ENCODE measurements around the gene PSME2. TPM values are rescaled to one million over a fixed set of nuclear protein-coding genes. Genes with fewer than 3 reads are reported as not detected.

Gene PSME2
- polyA plus RNA-seq, 4 donors = 175 to 997 (median 644) TPM

- peak; percentile 98 for DNase-seq
- Histone ChIP-seq H3K9me3 (ENCODE audit: control insufficient read depth in 2 of 2, insufficient read depth in 1 of 2, low read depth in 1 of 2, low read length in 1 of 2) (no peaks in the 10 kb centered on the region), H3K4me1 (ENCODE audit: control insufficient read depth in 3 of 3, insufficient read depth in 2 of 3, low read depth in 1 of 3, low read length in 2 of 3) (peaks cover 6 to 65% (median 8%) of the 10 kb centered on the region in 3 donors), H3K27ac (ENCODE audit: low read depth in 1 of 3, low read length in 2 of 3) (peak within 1 kb of the TSS; percentile 96 to 99 (median 99)), H3K4me3 (ENCODE audit: low read depth in 1 of 3, low read length in 3 of 3) (peak within 1 kb of the TSS; percentile 80 to 92 (median 91)), H3K27me3 (ENCODE audit: control insufficient read depth in 3 of 3, insufficient read depth in 3 of 3, low read length in 3 of 3) (no peaks in the 10 kb centered on the region), H3K36me3 (ENCODE audit: control insufficient read depth in 3 of 3, insufficient read depth in 2 of 3, low read depth in 1 of 3, low read length in 3 of 3) (peaks cover 0 to 42% (median 8%) of the 10 kb centered on the region in 3 donors)
- no peak for FAIRE-seq
- WGBS, 3 donors = 0% methylated on average over 48 to 68 of the region's 68 CpGs
Measured at GRCh38 chr14:24093901-24094840, 52.2 kb downstream of the PSME2 start, which contains the start of gene PCK2. TSS of gene PCK2 (plus strand) at chr14:24094311. CDS start at chr14:24094406, 95 bp downstream.

Other genes starting within 250 kb of the PSME2 start
- gene DHRS4, start 192.8 kb downstream of the PSME2 start, polyA plus RNA-seq = 100 to 1,000 TPM in 3 of 4 donors, 10 to 100 TPM in 1; 61.6 to 163 (median 135) TPM
- 100 to 1,000 TPM in 3 of 4 donors, 10 to 100 TPM in 1; 34.8 to 162 (median 107) TPM for gene DHRS4L2, start 157.7 kb downstream of the PSME2 start, polyA plus RNA-seq
- gene CARMIL3, start 94.6 kb downstream of the PSME2 start, polyA plus RNA-seq = 1 to 10 TPM in 2 of 4 donors, under 1 TPM in 2; 0.81 to 1.4 (median 1.1) TPM
- 10 to 100 TPM in 1 of 4 donors, 1 to 10 TPM in 2, under 1 TPM in 1; 0.03 to 10.7 (median 4.2) TPM for gene CPNE6, start 75.0 kb downstream of the PSME2 start, polyA plus RNA-seq
- gene PCK2, start 52.3 kb downstream of the PSME2 start, polyA plus RNA-seq = 100 to 1,000 TPM; 197 to 870 (median 304) TPM
- 100 to 1,000 TPM in 2 of 4 donors, 10 to 100 TPM in 2; 72.1 to 122 (median 93.3) TPM for gene DCAF11, start 31.8 kb downstream of the PSME2 start, polyA plus RNA-seq
- 1 to 10 TPM; 1.5 to 4.0 (median 2.7) TPM for gene NRL, start 31.7 kb downstream of the PSME2 start, polyA plus RNA-seq
- 1 to 10 TPM; 2.4 to 5.8 (median 4.1) TPM for gene FITM1, start 16.0 kb downstream of the PSME2 start, polyA plus RNA-seq
- gene PSME1, start 10.4 kb downstream of the PSME2 start, polyA plus RNA-seq = 100 to 1,000 TPM; 307 to 576 (median 467) TPM
- gene EMC9, start 5.0 kb downstream of the PSME2 start, polyA plus RNA-seq = 10 to 100 TPM; 27.2 to 74.7 (median 41.3) TPM
- 10 to 100 TPM; 33.7 to 83.0 (median 48.9) TPM for gene RNF31, start 888 bp upstream of the PSME2 start, polyA plus RNA-seq
- 10 to 100 TPM; 36.9 to 90.9 (median 63.3) TPM for gene IRF9, start 14.7 kb upstream of the PSME2 start, polyA plus RNA-seq
- 100 to 1,000 TPM in 1 of 4 donors, 10 to 100 TPM in 3; 23.0 to 135 (median 40.7) TPM for gene REC8, start 25.5 kb upstream of the PSME2 start, polyA plus RNA-seq
- 10 to 100 TPM in 2 of 4 donors, 1 to 10 TPM in 2; 3.2 to 24.4 (median 12.5) TPM for gene IPO4, start 42.2 kb upstream of the PSME2 start, polyA plus RNA-seq
- gene TM9SF1, start 48.8 kb upstream of the PSME2 start, polyA plus RNA-seq = 10 to 100 TPM in 2 of 4 donors, 1 to 10 TPM in 2; 6.9 to 56.1 (median 23.9) TPM
- gene TSSK4, start 59.1 kb upstream of the PSME2 start, polyA plus RNA-seq = 1 to 10 TPM in 1 of 4 donors, under 1 TPM in 1, not detected in 2; 0.04 to 6.9 TPM
- gene CHMP4A, start 66.9 kb upstream of the PSME2 start, polyA plus RNA-seq = 100 to 1,000 TPM in 1 of 4 donors, 10 to 100 TPM in 3; 70.0 to 121 (median 94.9) TPM
- 10 to 100 TPM; 18.8 to 31.1 (median 21.4) TPM for gene MDP1, start 69.5 kb upstream of the PSME2 start, polyA plus RNA-seq
- gene NEDD8, start 85.8 kb upstream of the PSME2 start, polyA plus RNA-seq = 100 to 1,000 TPM; 182 to 225 (median 205) TPM
- gene GMPR2, start 86.3 kb upstream of the PSME2 start, polyA plus RNA-seq = 10 to 100 TPM; 57.4 to 94.1 (median 76.0) TPM
- 10 to 100 TPM; 33.0 to 42.4 (median 35.8) TPM for gene TINF2, start 96.0 kb upstream of the PSME2 start, polyA plus RNA-seq
- 1 to 10 TPM; 1.5 to 3.4 (median 1.7) TPM for gene TGM1, start 116.6 kb upstream of the PSME2 start, polyA plus RNA-seq
- 10 to 100 TPM; 25.3 to 58.6 (median 36.0) TPM for gene RABGGTA, start 125.0 kb upstream of the PSME2 start, polyA plus RNA-seq
- gene DHRS1, start 153.2 kb upstream of the PSME2 start, polyA plus RNA-seq = 10 to 100 TPM; 45.2 to 95.7 (median 66.5) TPM
- 10 to 100 TPM in 3 of 4 donors, 1 to 10 TPM in 1; 9.7 to 22.5 (median 16.0) TPM for gene NOP9, start 153.2 kb upstream of the PSME2 start, polyA plus RNA-seq
- 100 to 1,000 TPM in 2 of 4 donors, 10 to 100 TPM in 2; 31.2 to 273 (median 139) TPM for gene CIDEB, start 161.4 kb upstream of the PSME2 start, polyA plus RNA-seq
- gene LTB4R2, start 163.5 kb upstream of the PSME2 start, polyA plus RNA-seq = 1 to 10 TPM in 3 of 4 donors, under 1 TPM in 1; 0.89 to 4.7 (median 2.3) TPM
- gene LTB4R, start 164.9 kb upstream of the PSME2 start, polyA plus RNA-seq = 10 to 100 TPM in 2 of 4 donors, 1 to 10 TPM in 2; 5.1 to 37.0 (median 15.8) TPM
- 10 to 100 TPM in 1 of 4 donors, 1 to 10 TPM in 3; 3.4 to 16.4 (median 6.1) TPM for gene ADCY4, start 188.5 kb upstream of the PSME2 start, polyA plus RNA-seq
- gene RIPK3, start 193.4 kb upstream of the PSME2 start, polyA plus RNA-seq = 10 to 100 TPM; 16.7 to 58.6 (median 33.6) TPM
- gene NFATC4, start 221.6 kb upstream of the PSME2 start, polyA plus RNA-seq = 10 to 100 TPM; 11.2 to 45.1 (median 29.1) TPM

Data from small intestine (tissue), 7 donors.